ENCODE measurements around the gene MPI.
"Not testable (repeated sequence)": the region's sequence is repeated elsewhere in the genome, so short reads cannot be mapped to it uniquely, and the experiment has no call there.

Gene MPI

GRCh38 chr15:74863239-74864056, 26.4 kb upstream of the MPI start:
- no peak for DNase-seq (ENCODE audit: low spot score)

GRCh38 chr15:74864296-74864695, 25.5 kb upstream of the MPI start:
- DNase-seq (ENCODE audit: low spot score), result no peak

- no peak for DNase-seq (ENCODE audit: low spot score)
Observed at GRCh38 chr15:74865316-74865715, 24.5 kb upstream of the MPI start.

GRCh38 chr15:74866090-74866489, 23.8 kb upstream of the MPI start:
- DNase-seq (ENCODE audit: low spot score), result no peak

GRCh38 chr15:74867466-74868038, 22.3 kb upstream of the MPI start:
- no peak for DNase-seq (ENCODE audit: low spot score)

- no peak for DNase-seq (ENCODE audit: low spot score)
Observed at GRCh38 chr15:74868059-74868458, 21.8 kb upstream of the MPI start.

GRCh38 chr15:74869372-74869725, 20.5 kb upstream of the MPI start:
- no peak for DNase-seq (ENCODE audit: low spot score)

GRCh38 chr15:74869726-74870407, 20.0 kb upstream of the MPI start:
- no peak for DNase-seq (ENCODE audit: low spot score)

- no peak for DNase-seq (ENCODE audit: low spot score)
Observed at GRCh38 chr15:74870436-74871215, 19.2 kb upstream of the MPI start.

GRCh38 chr15:74872702-74873035, 17.2 kb upstream of the MPI start:
- no peak for DNase-seq (ENCODE audit: low spot score)

GRCh38 chr15:74873036-74873755, 16.6 kb upstream of the MPI start, which contains the start of gene SCAMP2:
TSS of gene SCAMP2 (minus strand) at chr15:74873365. CDS start at chr15:74873255, 110 bp downstream.
- DNase-seq (ENCODE audit: low spot score), result peak; percentile 94

- DNase-seq (ENCODE audit: low spot score), result no peak
Observed at GRCh38 chr15:74873756-74874424, 16.0 kb upstream of the MPI start.

- no peak for DNase-seq (ENCODE audit: low spot score)
Observed at GRCh38 chr15:74878273-74878672, 11.6 kb upstream of the MPI start.

GRCh38 chr15:74882528-74882927, 7.3 kb upstream of the MPI start:
- no peak for DNase-seq (ENCODE audit: low spot score)

GRCh38 chr15:74884428-74885223, 5.2 kb upstream of the MPI start:
- no peak for DNase-seq (ENCODE audit: low spot score)

GRCh38 chr15:74885461-74885860, 4.4 kb upstream of the MPI start:
- DNase-seq (ENCODE audit: low spot score), result no peak

GRCh38 chr15:74887537-74888193, 2.2 kb upstream of the MPI start:
- DNase-seq (ENCODE audit: low spot score), result not testable (repeated sequence)

GRCh38 chr15:74888716-74889115, 1.1 kb upstream of the MPI start:
- no peak for DNase-seq (ENCODE audit: low spot score)

GRCh38 chr15:74889390-74889882, 406 bp upstream of the MPI start:
- peak; percentile 30 for DNase-seq (ENCODE audit: low spot score)

GRCh38 chr15:74890665-74890960, 771 bp downstream of the MPI start:
- DNase-seq (ENCODE audit: low spot score), result no peak

All from SW480 (cell line).